Measurements from ENCODE around the gene ADGRG1. TPM values are rescaled to one million over a fixed set of nuclear protein-coding genes. Genes with fewer than 3 reads are reported as not detected.

ADGRG1 gene
- total RNA-seq, 1 experiment from 2014 or later: 13.1 TPM

Other genes starting within 250 kb of the ADGRG1 start
- not detected for gene CCL17, start 223.9 kb upstream of the ADGRG1 start, total RNA-seq (2021; ENCODE audit: unreplicated experiment)
- 64.0 TPM for gene CIAPIN1, start 181.2 kb upstream of the ADGRG1 start, total RNA-seq (2021; ENCODE audit: unreplicated experiment)
- gene COQ9, start 181.2 kb upstream of the ADGRG1 start, total RNA-seq (2021; ENCODE audit: unreplicated experiment): 48.5 TPM
- 53.9 TPM for gene POLR2C, start 166.0 kb upstream of the ADGRG1 start, total RNA-seq (2021; ENCODE audit: unreplicated experiment)
- gene DOK4, start 142.1 kb upstream of the ADGRG1 start, total RNA-seq (2021; ENCODE audit: unreplicated experiment): 6.8 TPM
- gene CCDC102A, start 92.1 kb upstream of the ADGRG1 start, total RNA-seq (2021; ENCODE audit: unreplicated experiment): 12.9 TPM
- gene ADGRG5, start 86.0 kb upstream of the ADGRG1 start, total RNA-seq (2021; ENCODE audit: unreplicated experiment): not detected
- not detected for gene ADGRG3, start 39.7 kb downstream of the ADGRG1 start, total RNA-seq (2021; ENCODE audit: unreplicated experiment)
- gene DRC7, start 66.2 kb downstream of the ADGRG1 start, total RNA-seq (2021; ENCODE audit: unreplicated experiment): not detected
- gene KATNB1, start 107.1 kb downstream of the ADGRG1 start, total RNA-seq (2021; ENCODE audit: unreplicated experiment): 8.1 TPM
- 51.5 TPM for gene KIFC3, start 173.9 kb downstream of the ADGRG1 start, total RNA-seq (2021; ENCODE audit: unreplicated experiment)